NT2/D1 (cell line): Measurements from ENCODE around the gene ATG2A.

ENCODE experiments used
- DNase-seq: peaks from one replicate; pipeline ENCODE4 v3.0.0-alpha.2; 2011; ENCODE audit warnings: low read depth, low spot score
- H3K27me3 ChIP-seq: 2 replicates; pipeline ENCODE4 v1.6.0; 2011; ENCODE audit warnings: mild to moderate bottlenecking; ENCODE audit not compliant: insufficient read length, insufficient read depth
- H3K36me3 ChIP-seq: 2 replicates; pipeline ENCODE4 v1.6.1; 2011; ENCODE audit warnings: mild to moderate bottlenecking, low read length, mixed read lengths; ENCODE audit not compliant: insufficient read depth, insufficient read length
- H3K4me1 ChIP-seq: 2 replicates; pipeline ENCODE4 v1.5.1; 2011; ENCODE audit not compliant: insufficient read depth, insufficient read length
- H3K4me3 ChIP-seq: 2 replicates; pipeline ENCODE4 v1.5.1; 2011; ENCODE audit warnings: low read depth; ENCODE audit not compliant: insufficient read length
- H3K9ac ChIP-seq: 2 replicates; pipeline ENCODE4 v1.6.0; 2011; ENCODE audit warnings: low read depth; ENCODE audit not compliant: insufficient read length
- H3K9me3 ChIP-seq: 2 replicates; pipeline ENCODE4 v1.5.1; 2011; ENCODE audit warnings: mild to moderate bottlenecking, low read length; ENCODE audit not compliant: insufficient read depth
- SUZ12 ChIP-seq: IDR thresholded peaks from 2 replicates; pipeline ENCODE4 v1.6.1; 2011; ENCODE audit not compliant: insufficient read length, insufficient read depth; ENCODE audit errors: extremely low read depth
- YY1 ChIP-seq: IDR thresholded peaks from 2 replicates; pipeline ENCODE4 v1.6.1; 2011; ENCODE audit not compliant: insufficient read length, insufficient read depth
- ZNF274 ChIP-seq: IDR thresholded peaks from 2 replicates; pipeline ENCODE4 v1.6.1; 2011; ENCODE audit warnings: mild to moderate bottlenecking, low read depth, low read length

Gene ATG2A

GRCh38 chr11:64909653-64910343 is 7.2 kb downstream of the ATG2A start:
- Histone ChIP-seq H3K36me3 (peaks cover 89% of the 10 kb centered on the region), H3K4me1 (no peaks in the 10 kb centered on the region), H3K27me3 (no peaks in the 10 kb centered on the region), H3K4me3 (no peak overlapping the region), H3K9me3 (no peaks in the 10 kb centered on the region), H3K9ac (no peak overlapping the region)
- TF ChIP-seq YY1 (no peak), SUZ12 (no peak), ZNF274 (no peak)
- DNase-seq = no peak

DNA sequence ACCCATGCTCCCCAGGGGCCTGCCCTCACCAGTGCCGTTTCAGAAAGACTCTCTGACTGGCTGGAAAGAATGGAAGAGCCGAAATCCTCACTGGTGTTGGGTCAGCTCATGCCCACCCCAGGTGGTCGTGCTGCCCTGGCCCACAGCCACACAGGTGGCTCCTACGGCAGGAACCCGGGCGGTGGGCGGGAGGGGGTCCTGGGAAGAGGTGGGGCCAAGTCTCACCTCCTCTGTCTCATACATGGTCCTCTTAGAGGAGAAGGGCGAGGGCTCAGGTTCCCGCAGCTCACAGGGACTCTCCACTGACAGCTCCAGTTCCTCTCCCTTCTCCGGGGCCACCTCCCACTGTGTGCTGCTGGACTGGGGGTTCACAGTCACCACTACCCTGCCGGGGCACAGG is 8.2 kb downstream of the ATG2A start:
- H3K36me3 ChIP-seq = peaks cover 82% of the 10 kb centered on the region
- no peak overlapping the region for H3K4me3 ChIP-seq
- no peaks in the 10 kb centered on the region for H3K27me3 ChIP-seq
- no peak for DNase-seq
- H3K4me1 ChIP-seq = no peaks in the 10 kb centered on the region
- H3K9me3 ChIP-seq = no peaks in the 10 kb centered on the region
- TF ChIP-seq SUZ12 (no peak), YY1 (no peak), ZNF274 (no peak)
- H3K9ac ChIP-seq = no peak overlapping the region

DNA sequence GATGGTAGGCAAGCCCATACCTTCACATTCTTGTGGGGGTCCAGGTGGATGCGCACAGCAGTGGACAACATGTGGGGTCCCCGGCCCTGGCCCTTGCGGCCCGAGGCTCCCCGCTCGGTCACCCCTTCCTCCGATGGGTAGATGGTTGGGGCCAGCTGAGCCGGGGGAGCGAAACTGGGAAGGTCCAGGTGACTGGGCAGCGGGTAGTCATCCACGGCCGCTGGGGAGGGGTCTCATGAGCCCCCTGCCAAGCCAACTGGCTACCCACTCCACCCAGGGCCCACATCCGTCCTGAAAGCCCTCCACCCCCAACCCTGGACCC is 10.7 kb downstream of the ATG2A start:
- Histone ChIP-seq H3K4me3 (no peak overlapping the region), H3K36me3 (peaks cover 79% of the 10 kb centered on the region), H3K4me1 (no peaks in the 10 kb centered on the region), H3K27me3 (no peaks in the 10 kb centered on the region), H3K9ac (no peak overlapping the region), H3K9me3 (no peaks in the 10 kb centered on the region)
- TF ChIP-seq ZNF274 = no peak
- TF ChIP-seq SUZ12 = no peak
- TF ChIP-seq YY1 = no peak
- DNase-seq = no peak

GRCh38 chr11:64905516-64906313 is 11.3 kb downstream of the ATG2A start:
- Histone ChIP-seq H3K9me3 (no peaks in the 10 kb centered on the region), H3K36me3 (peaks cover 79% of the 10 kb centered on the region), H3K9ac (no peak overlapping the region), H3K4me1 (no peaks in the 10 kb centered on the region), H3K4me3 (no peak overlapping the region), H3K27me3 (no peaks in the 10 kb centered on the region)
- DNase-seq = no peak
- TF ChIP-seq ZNF274 (no peak), YY1 (no peak), SUZ12 (no peak)

DNA sequence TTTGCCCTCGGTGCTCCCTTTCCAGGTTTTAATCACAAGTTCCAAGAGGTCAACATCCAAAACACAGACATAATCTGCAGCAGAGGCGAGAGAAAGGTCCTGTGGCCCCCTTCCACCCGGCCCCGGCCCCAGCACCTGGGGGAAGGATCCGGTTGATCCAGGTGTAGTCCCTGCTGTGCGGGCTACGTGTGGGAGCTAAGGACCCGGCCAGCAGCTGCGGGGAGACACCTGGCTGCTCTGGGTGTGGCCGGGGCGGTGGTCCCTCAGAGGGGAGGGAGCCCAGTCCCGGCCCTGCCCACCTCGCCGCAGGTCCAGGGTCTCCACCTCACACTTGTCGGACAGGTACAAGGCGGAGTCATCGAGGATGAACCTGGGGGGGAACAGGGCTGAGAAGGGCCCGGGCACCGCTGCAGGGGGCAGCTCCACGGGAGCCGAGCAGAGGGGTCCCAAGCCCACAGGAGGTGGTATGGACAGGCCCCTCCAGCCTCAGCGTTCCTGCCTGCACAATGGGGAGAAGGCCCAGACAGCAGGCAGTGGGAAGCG is 13.6 kb downstream of the ATG2A start:
- no peaks in the 10 kb centered on the region for H3K9me3 ChIP-seq
- TF ChIP-seq YY1 (no peak), SUZ12 (no peak), ZNF274 (no peak)
- peaks cover 3% of the 10 kb centered on the region for H3K4me1 ChIP-seq
- no peak for DNase-seq
- no peak overlapping the region for H3K4me3 ChIP-seq
- H3K9ac ChIP-seq = no peak overlapping the region
- H3K27me3 ChIP-seq = no peaks in the 10 kb centered on the region
- peaks cover 74% of the 10 kb centered on the region for H3K36me3 ChIP-seq

- peaks cover 3% of the 10 kb centered on the region for H3K4me1 ChIP-seq
- no peak overlapping the region for H3K9ac ChIP-seq
- no peak overlapping the region for H3K4me3 ChIP-seq
- no peaks in the 10 kb centered on the region for H3K27me3 ChIP-seq
- DNase-seq = no peak
- peaks cover 78% of the 10 kb centered on the region for H3K36me3 ChIP-seq
- no peaks in the 10 kb centered on the region for H3K9me3 ChIP-seq
- TF ChIP-seq YY1 (no peak), ZNF274 (no peak), SUZ12 (no peak)
Observed at GRCh38 chr11:64902102-64902900, 14.7 kb downstream of the ATG2A start.

GRCh38 chr11:64900774-64901173 is 16.2 kb downstream of the ATG2A start:
- Histone ChIP-seq H3K4me3 (no peak overlapping the region), H3K36me3 (peaks cover 76% of the 10 kb centered on the region), H3K9ac (no peak overlapping the region), H3K9me3 (no peaks in the 10 kb centered on the region), H3K4me1 (peaks cover 3% of the 10 kb centered on the region), H3K27me3 (no peaks in the 10 kb centered on the region)
- TF ChIP-seq ZNF274 = no peak
- no peak for DNase-seq
